GM23248 (cell line): ENCODE results near the gene MAP3K10.

Experiments used
- EZH2 ChIP-seq: fragments of 200-600 bp; sonication (generic); IDR thresholded peaks from 2 replicates; pipeline ENCODE4 v1.6.1; 2018; ENCODE audit warnings: antibody characterized with exemption, mild to moderate bottlenecking; ENCODE audit not compliant: insufficient read depth, poor library complexity, severe bottlenecking
- EZH2phosphoT487 ChIP-seq: fragments of 200-600 bp; sonication (generic); IDR thresholded peaks from 2 replicates; pipeline ENCODE4 v1.6.1; 2018; ENCODE audit warnings: antibody characterized with exemption, moderate library complexity, mild to moderate bottlenecking, low read depth; ENCODE audit not compliant: insufficient read depth

DNA sequence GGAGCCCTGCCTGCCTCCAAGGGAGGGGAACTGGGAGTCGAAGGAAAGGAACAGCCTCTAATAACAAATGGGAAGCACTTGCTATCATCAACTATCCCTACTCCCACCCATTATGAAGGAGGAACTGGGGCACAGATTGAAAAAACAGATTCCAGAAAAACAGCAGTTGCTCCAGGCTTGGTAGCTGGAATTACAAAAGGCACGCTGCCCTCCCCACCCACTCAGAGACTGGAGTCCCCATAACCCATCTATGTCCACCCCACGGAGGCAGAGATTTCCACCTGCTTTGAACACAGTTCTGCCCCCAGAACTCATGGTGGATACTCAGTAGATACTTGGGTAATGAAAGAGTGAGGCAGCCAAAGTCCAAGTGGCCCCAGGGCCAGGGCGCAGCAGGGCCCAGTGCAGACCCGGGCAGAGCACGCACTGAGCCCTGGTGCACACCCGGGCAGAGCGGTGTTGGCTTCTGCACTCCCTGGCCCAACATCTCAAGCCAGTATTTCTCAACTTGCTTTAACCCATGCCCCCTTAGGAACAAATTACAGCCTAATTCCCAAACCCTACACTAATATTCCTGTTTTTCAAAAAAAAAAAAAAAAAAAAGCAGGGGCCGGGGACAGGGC is 54.4 kb downstream of the MAP3K10 start:
- TF ChIP-seq EZH2 = no peak
- no peak for TF ChIP-seq EZH2phosphoT487
